BLaER1 (cell line): Measurements from ENCODE around the gene FAM53A.

Source experiments
- H3K27ac ChIP-seq: shearing (Covaris generic); formaldehyde crosslinking; 2 replicates; pipeline ENCODE4 v1.8.1; 2022
- H3K27me3 ChIP-seq: shearing (Covaris generic); formaldehyde crosslinking; 2 replicates; pipeline ENCODE4 v1.8.1; 2022
- H3K36me3 ChIP-seq: shearing (Covaris generic); formaldehyde crosslinking; 2 replicates; pipeline ENCODE4 v1.8.1; 2022
- H3K4me1 ChIP-seq: shearing (Covaris generic); formaldehyde crosslinking; 2 replicates; pipeline ENCODE4 v1.8.1; 2022
- H3K4me2 ChIP-seq: shearing (Covaris generic); formaldehyde crosslinking; 2 replicates; pipeline ENCODE4 v1.8.1; 2022
- H3K4me3 ChIP-seq: shearing (Covaris generic); formaldehyde crosslinking; 2 replicates; pipeline ENCODE4 v1.8.1; 2022
- H3K9ac ChIP-seq: shearing (Covaris generic); formaldehyde crosslinking; 2 replicates; pipeline ENCODE4 v1.8.1; 2022
- H3K9me3 ChIP-seq: shearing (Covaris generic); formaldehyde crosslinking; 2 replicates; pipeline ENCODE4 v1.8.1; 2022
- H4K20me1 ChIP-seq: shearing (Covaris generic); formaldehyde crosslinking; 2 replicates; pipeline ENCODE4 v1.8.1; 2022
- Cebpa-rat ChIP-seq: shearing (Covaris generic); IDR thresholded peaks from 2 replicates; pipeline ENCODE4 v1.8.1; 2022

Gene FAM53A

DNA sequence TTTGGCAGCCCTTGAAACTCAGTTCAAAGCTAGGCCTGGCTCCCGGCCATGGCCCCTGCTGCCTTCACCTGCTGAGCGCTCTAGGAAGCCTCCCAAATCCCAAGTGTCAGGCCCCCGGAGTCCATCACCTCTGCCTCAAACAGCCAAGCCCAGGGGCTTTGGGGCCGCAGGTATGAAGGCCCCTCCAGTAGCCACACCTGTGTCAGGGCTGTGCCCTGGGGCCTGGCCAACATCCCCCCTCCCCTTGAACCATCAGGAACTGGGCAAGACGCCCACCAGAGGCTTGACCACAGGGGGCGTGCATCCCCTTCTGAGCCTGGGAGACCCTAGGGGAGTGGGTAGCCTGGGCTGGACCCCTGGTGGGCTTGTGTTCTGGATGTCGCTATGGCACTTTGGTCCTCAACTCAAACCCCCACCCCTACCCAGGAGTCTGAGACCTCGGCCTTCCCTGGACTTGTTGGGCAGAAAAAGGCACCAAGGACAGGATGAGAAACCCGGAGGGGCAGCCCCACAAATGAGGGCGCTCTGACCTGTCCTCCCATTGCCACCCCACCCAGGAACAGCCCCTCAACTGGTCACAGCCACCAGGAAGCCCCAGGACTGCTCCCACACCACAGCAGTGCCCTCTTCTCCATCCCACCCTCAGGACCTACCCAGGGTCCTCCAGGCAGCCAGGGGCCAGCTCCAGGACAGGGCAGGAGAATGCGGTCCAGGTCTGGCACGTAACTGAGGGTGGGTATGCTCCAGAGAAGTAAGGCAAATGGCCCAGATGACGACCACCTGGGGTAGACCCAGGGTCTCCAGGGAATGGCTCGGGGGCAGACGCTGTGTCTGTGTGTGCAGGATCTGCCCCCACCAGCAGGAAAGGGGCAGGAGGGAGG, 32.2 kb upstream of the FAM53A start:
- no peak for TF ChIP-seq Cebpa-rat
- Histone ChIP-seq H3K4me1 (peaks cover 72% of the 10 kb centered on the region), H3K27me3 (no peaks in the 10 kb centered on the region), H3K36me3 (peaks cover 24% of the 10 kb centered on the region), H3K9me3 (no peaks in the 10 kb centered on the region), H3K4me2 (peak overlapping the region; percentile 98), H4K20me1 (peaks cover 68% of the 10 kb centered on the region), H3K9ac (peak overlapping the region; percentile 100), H3K4me3 (peak overlapping the region; percentile 98), H3K27ac (peak overlapping the region; percentile 100)

DNA sequence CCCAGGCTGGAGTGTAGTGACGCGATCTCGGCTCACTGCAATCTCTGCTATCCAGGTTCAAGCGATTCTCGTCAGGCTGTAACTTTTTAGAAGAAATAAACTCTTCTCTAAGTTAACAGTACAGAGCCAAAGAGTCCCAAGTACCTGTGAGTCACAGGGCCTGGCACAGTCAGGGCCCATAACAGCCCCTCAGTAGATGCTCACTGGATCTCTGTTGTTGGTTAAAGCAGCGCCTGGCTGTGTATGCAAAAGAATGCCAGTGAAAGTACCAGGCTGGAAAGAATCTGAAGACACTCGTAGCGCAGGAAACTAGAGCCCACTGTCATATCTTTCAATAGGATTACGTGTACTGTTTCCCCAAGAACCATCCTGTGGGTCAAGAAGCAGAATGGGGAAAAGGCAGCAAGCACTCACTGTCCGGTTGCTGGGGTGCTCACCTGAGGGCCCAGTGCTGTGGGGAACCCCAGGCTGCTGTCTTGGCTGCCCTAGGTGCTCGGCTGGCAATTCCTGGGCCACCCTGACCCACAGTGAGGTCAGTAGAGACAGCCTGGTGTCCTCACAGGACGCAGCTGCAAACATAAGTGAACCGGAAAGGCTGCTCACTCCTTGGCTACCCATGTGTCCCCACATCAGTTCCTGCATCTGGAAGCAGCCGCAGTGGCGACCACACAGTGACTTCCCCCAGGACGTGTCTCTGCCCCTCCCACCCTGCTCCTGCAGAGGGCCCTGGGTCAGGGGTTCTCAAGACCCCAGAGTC, 31.1 kb upstream of the FAM53A start:
- peak overlapping the region; percentile 98 for H3K4me3 ChIP-seq
- H3K4me1 ChIP-seq = peaks cover 79% of the 10 kb centered on the region
- H3K36me3 ChIP-seq = peaks cover 30% of the 10 kb centered on the region
- H4K20me1 ChIP-seq = peaks cover 80% of the 10 kb centered on the region
- H3K4me2 ChIP-seq = peak overlapping the region; percentile 98
- H3K9ac ChIP-seq = peak overlapping the region; percentile 100
- peak overlapping the region; percentile 100 for H3K27ac ChIP-seq
- no peaks in the 10 kb centered on the region for H3K27me3 ChIP-seq
- no peaks in the 10 kb centered on the region for H3K9me3 ChIP-seq
- no peak for TF ChIP-seq Cebpa-rat

DNA sequence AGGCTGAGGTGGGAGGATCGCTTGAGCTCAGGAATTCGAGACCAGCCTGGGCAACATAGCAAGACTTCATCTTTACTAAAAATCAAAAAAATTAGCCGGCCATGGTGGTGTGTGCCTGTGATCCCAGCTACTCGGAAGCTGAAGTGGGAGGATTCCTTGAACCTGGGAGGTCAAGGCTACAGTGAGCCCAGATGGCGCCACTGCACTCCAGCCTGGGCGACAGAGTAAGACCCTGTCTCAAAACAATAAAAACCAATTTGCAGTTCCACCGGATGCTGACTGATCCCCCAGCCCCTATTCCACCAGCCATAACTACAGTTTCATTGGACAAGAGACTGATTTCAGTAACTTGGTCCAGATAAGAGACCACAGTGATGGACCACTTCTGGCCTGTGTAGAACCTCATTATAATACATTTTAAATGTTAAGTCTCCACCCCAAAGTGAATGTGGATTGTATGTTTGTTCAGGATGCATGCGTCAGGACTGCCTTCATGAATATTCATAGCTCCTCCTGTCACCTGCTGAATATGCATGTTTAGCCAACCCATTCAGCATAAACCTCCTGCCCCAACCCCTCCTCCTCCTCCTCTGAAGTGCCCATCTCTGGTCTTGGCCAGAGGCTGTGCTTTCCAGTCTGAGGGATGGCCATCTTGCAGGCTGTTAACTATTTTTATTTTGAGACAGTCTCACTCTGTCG, 30.3 kb upstream of the FAM53A start:
- Histone ChIP-seq H3K9ac (peak overlapping the region; percentile 100), H3K9me3 (no peaks in the 10 kb centered on the region), H3K4me3 (peak overlapping the region; percentile 98), H3K27me3 (no peaks in the 10 kb centered on the region), H3K4me1 (peaks cover 79% of the 10 kb centered on the region), H4K20me1 (peaks cover 81% of the 10 kb centered on the region), H3K27ac (peak overlapping the region; percentile 100), H3K36me3 (peaks cover 37% of the 10 kb centered on the region), H3K4me2 (peak overlapping the region; percentile 98)
- no peak for TF ChIP-seq Cebpa-rat

DNA sequence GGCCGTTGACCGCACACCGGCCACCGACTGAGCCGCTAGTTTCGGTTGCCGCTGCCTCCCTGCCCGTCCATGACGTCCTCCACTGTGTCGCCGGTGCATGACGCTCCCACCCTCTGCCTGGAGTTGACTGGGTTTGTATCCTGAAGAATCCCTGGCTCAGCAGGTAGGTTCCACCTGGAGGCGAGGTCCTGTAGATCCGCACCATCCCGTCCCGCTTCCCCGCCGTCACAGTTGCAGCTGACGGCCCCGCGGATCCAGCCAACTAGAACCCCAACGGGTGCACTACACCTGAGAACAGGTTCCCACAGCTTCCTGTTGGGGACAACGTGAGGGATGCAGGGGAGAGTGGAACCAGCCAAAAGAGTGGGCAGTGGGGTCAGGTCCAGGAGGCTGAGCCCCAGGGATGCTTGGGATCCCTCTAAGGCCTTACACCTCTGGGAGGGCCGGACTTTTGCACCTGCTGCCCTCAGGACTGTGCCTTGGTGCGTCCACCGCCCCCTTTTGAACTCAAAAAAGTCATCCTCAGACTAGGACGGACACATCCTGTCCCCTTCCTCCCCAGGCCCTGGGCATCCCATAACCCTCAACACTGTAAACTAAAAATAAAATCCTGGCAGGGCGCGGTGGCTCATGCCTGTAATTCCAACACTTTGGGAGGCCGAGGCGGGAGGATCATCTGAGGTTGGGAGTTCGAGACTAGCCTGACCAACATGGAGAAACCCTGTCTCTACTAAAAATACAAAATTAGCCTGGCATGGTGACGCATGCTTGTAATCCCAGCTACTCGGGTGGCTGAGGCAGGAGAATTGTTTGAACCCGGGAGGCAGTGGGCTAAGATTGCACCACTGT, 29.1 kb upstream of the FAM53A start:
- no peaks in the 10 kb centered on the region for H3K9me3 ChIP-seq
- H3K4me3 ChIP-seq = peak overlapping the region; percentile 98
- TF ChIP-seq Cebpa-rat = no peak
- H3K27ac ChIP-seq = peak overlapping the region; percentile 100
- peaks cover 78% of the 10 kb centered on the region for H3K4me1 ChIP-seq
- H4K20me1 ChIP-seq = peaks cover 81% of the 10 kb centered on the region
- peak overlapping the region; percentile 100 for H3K9ac ChIP-seq
- peak overlapping the region; percentile 98 for H3K4me2 ChIP-seq
- H3K36me3 ChIP-seq = peaks cover 38% of the 10 kb centered on the region
- no peaks in the 10 kb centered on the region for H3K27me3 ChIP-seq

DNA sequence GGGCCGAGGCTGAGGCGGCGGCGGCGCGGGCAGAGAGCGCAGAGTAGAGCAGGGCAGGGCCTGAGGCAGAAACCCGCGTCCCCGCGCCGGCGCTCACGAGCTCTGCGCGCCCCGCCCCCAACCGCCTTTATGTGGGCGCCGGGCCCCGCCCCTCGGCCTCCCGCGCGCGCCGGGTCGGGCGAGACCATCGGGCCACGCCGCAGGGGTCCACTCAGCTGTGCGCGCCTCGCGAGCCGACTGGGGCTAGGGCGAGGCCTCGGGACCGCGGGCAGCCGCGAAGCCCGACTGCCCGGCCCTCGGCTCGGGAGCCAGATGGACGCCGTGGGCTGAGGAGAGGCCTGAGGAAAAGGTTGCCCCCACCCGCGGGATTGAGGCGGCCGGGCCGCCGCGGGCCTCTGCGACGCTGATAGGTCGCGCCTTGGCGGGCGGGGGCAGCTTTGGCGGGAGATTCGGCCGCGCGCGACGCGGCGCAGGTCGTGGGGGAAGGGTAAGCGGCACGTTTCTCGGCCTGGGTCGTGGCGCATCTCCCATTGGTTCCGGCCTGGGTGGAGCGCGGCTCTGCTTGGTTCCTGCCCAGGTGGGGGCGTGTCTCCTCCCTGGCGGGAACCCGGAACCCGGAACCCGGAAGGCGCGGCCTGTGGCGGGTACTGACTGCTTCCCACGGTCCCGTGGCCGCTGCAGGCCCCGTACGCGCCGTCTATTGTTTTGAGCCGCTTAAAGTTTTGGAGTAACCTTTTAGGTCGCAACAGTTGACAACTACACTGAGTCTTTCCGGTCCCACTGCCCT, 28.3 kb upstream of the FAM53A start, which contains the start of gene SLBP:
Gene SLBP (minus strand): TSS at position 104 of the 787 bp plus-strand sequence. CDS start 131 bp downstream, outside the sequence.
- peaks cover 81% of the 10 kb centered on the region for H4K20me1 ChIP-seq

DNA sequence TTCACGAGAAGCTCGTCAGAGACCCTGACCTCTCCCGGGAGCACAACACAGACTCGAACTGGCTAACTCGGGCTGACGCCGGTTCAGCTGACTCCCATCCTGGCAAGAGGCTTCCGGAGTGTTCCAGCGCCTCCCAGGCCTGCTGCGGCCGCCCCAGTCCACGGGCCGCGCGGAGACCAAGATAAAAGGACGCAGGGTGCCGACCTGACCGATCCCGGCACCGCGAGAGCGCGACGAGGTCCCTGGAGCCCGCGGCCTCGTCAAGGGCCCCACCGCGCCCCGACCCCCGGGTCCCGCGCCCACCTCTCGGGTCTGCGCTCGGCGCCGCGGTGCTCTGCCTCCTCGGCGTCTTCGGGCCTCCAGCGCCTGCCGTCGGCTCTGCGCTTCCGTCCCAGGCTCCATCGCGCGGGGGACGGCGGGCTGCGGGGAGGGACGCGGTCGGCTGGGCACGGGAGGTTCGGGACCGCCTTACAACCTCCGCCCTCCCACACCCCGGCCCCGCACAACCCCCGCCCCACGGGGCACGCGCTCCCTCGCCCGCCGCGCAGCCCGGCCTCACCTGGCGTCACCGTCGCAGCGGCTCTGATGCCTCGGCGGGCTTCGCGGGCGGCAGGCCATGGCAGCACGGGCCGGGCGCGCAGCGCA, 27.6 kb upstream of the FAM53A start:
- Histone ChIP-seq H3K27ac (peak overlapping the region; percentile 100), H3K36me3 (peaks cover 35% of the 10 kb centered on the region), H3K4me3 (peak overlapping the region; percentile 98), H3K4me1 (peaks cover 63% of the 10 kb centered on the region), H3K27me3 (no peaks in the 10 kb centered on the region), H3K9ac (peak overlapping the region; percentile 100), H3K4me2 (peak overlapping the region; percentile 98), H4K20me1 (peaks cover 80% of the 10 kb centered on the region), H3K9me3 (no peaks in the 10 kb centered on the region)
- TF ChIP-seq Cebpa-rat = no peak

More for the DNA sequence above, 28.3 kb upstream of the FAM53A start, which contains the start of gene SLBP:
- H3K4me2 ChIP-seq = peak within 1 kb of the TSS; percentile 98
- H3K27ac ChIP-seq = peak within 1 kb of the TSS; percentile 100
- H3K27me3 ChIP-seq = no peaks in the 10 kb centered on the region
- H3K4me1 ChIP-seq = peaks cover 70% of the 10 kb centered on the region
- peaks cover 37% of the 10 kb centered on the region for H3K36me3 ChIP-seq
- peak within 1 kb of the TSS; percentile 100 for H3K9ac ChIP-seq
- peak within 1 kb of the TSS; percentile 98 for H3K4me3 ChIP-seq
- no peaks in the 10 kb centered on the region for H3K9me3 ChIP-seq
- no peak for TF ChIP-seq Cebpa-rat

DNA sequence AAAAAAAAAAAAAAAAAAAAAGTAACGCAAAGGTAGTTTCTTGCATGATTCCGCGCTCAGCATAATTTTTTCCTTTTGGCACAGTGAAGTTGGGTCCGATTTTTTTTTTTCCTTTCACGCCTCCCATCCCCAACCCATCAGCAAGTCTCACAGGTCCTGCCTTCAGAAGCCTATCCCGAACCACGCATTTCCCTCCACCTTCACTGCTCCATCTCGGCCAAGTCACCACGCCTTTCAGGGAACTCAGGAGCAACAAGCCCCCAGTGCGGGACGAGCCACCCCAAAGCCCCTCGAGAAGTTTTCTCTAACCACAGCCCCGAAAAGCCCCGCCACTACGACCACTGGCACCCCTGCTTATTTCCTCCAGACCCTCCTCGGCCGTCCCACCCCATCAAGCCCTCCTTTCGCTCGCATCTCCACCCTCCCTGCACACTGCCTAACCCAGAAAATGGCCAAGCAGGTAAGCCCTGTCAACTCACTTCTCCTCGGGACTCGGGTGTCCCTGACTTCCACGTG, 27.0 kb upstream of the FAM53A start:
- Histone ChIP-seq H3K9ac (peak overlapping the region; percentile 100), H3K27ac (peak overlapping the region; percentile 100), H3K4me1 (peaks cover 57% of the 10 kb centered on the region), H3K9me3 (no peaks in the 10 kb centered on the region), H4K20me1 (peaks cover 80% of the 10 kb centered on the region), H3K27me3 (no peaks in the 10 kb centered on the region), H3K36me3 (peaks cover 39% of the 10 kb centered on the region), H3K4me2 (peak overlapping the region; percentile 98), H3K4me3 (peak overlapping the region; percentile 98)
- no peak for TF ChIP-seq Cebpa-rat

DNA sequence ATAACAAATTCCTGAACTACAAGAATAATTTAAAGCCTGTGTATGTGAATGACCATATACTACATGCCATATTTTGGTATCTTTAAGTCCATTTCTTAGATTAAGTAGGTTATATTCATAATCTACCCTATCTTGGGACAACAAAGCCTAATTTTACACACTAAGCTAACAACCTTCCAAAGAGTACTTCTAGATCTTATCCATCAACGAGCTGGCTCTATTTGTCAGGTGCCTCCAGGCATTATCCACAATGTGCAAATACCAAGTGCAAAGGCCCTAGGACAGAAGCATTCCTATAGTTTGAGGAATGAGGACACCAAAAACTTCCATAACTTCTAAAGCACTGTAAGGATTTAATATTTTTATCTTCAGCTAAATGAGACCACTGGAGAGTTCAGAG, 24.5 kb upstream of the FAM53A start:
- no peaks in the 10 kb centered on the region for H3K9me3 ChIP-seq
- H3K4me1 ChIP-seq = peaks cover 44% of the 10 kb centered on the region
- peaks cover 82% of the 10 kb centered on the region for H4K20me1 ChIP-seq
- no peaks in the 10 kb centered on the region for H3K27me3 ChIP-seq
- no peak overlapping the region for H3K9ac ChIP-seq
- TF ChIP-seq Cebpa-rat = no peak
- no peak overlapping the region for H3K27ac ChIP-seq
- peaks cover 64% of the 10 kb centered on the region for H3K36me3 ChIP-seq
- no peak overlapping the region for H3K4me3 ChIP-seq
- peak overlapping the region; percentile 98 for H3K4me2 ChIP-seq
